H1 (cell line): ENCODE results near the gene TVP23A. TPM values are rescaled to one million over a fixed set of nuclear protein-coding genes. Genes with fewer than 3 reads are reported as not detected.

Experiments used
- ATF3 ChIP-seq: IDR thresholded peaks from 2 replicates; pipeline ENCODE4 v1.6.1; 2011; ENCODE audit warnings: low read depth, mild to moderate bottlenecking, low read length; ENCODE audit not compliant: insufficient read depth
- CHD2 ChIP-seq: IDR thresholded peaks from 2 replicates; pipeline ENCODE4 v1.6.1; 2012; ENCODE audit warnings: low read length, improper control_type of control experiment
- CHD7 ChIP-seq: fragments of 300-600 bp; sonication (generic); IDR thresholded peaks from 2 replicates; pipeline ENCODE4 v1.7.1; 2012; ENCODE audit warnings: low read length, moderate library complexity, mild to moderate bottlenecking, inconsistent platforms; ENCODE audit not compliant: insufficient replicate concordance
- CTCF ChIP-seq, 3 experiments: IDR thresholded peaks; 1 replicate in 2 of 3; 2 replicates in 1 of 3; pipeline versions ENCODE4 v1.5.1 to v1.6.1; 2011; ENCODE audit warnings: low read length in 3 of 3, mild to moderate bottlenecking in 3 of 3, inconsistent platforms in 2 of 3, low read depth in 1 of 3, moderate library complexity in 1 of 3; ENCODE audit not compliant: insufficient read depth in 1 of 3; ENCODE audit errors: control extremely low read depth in 1 of 3
- NANOG ChIP-seq: IDR thresholded peaks from 2 replicates; pipeline ENCODE4 v1.6.1; 2011; ENCODE audit warnings: low read length, low read depth, mild to moderate bottlenecking, inconsistent platforms; ENCODE audit not compliant: insufficient read depth, poor library complexity, severe bottlenecking
- SIRT6 ChIP-seq: IDR thresholded peaks from one replicate; pipeline ENCODE4 v1.7.1; 2012; ENCODE audit warnings: low read length, inconsistent platforms
- polyA plus RNA-seq, 7 experiments: library from polyadenylated mRNA; depleted of rRNA in 3 of 7; stranded (reverse) in 5 of 7; unstranded in 2 of 7; fragments of >200 nt in 5 of 7; fragments of 200-250 nt in 2 of 7; gene quantifications; 1 replicate in 5 of 7; 2 replicates in 1 of 7; 4 replicates in 1 of 7; pipeline versions ENCODE4 v1.2.1 to v1.2.3, GENCODE V29; 2011 to 2013; ENCODE audit warnings: missing spikeins in 2 of 7, mixed read lengths in 2 of 7
- total RNA-seq: library from RNA; stranded (reverse); fragmentation: NEBNext Ultra II Directional; extraction: Animal tissue kit (Norgen Biotek cat#: 25700); gene quantifications from 2 replicates; pipeline ENCODE4 v1.2.1, GENCODE V29; 2021

The TVP23A gene
- total and polyA plus RNA-seq, 2 of the 8 experiments (the other 6 are each of a cell fraction or from before 2014, with no cell fraction given) = 2.2 to 3.1 TPM

GRCh38 chr16:10858203-10858602 is 39.6 kb upstream of the TVP23A start (continued):
- TF ChIP-seq CHD7 (no peak), NANOG (no peak), CTCF (IDR thresholded peaks at IDR 0.05; ENCODE audit: control extremely low read depth in 1 of 3, insufficient read depth in 1 of 3, low read depth in 1 of 3, low read length in 3 of 3) (no peak), SIRT6 (no peak), ATF3 (no peak), CHD2 (no peak)
